ENCODE measurements around the gene ISL2. TPM values are rescaled to one million over a fixed set of nuclear protein-coding genes. Genes with fewer than 3 reads are reported as not detected.
A peak's percentile ranks its signal among the peaks of the same experiment; 100 is the strongest.

Gene ISL2
- total and polyA plus RNA-seq, 2 of the 13 experiments (the other 11 are each of a cell fraction or from before 2014, with no cell fraction given) = 4.3 to 5.1 TPM

- TF ChIP-seq ZNF781 (CRISPR knock-in tag; IDR thresholded peaks at IDR 0.05; ENCODE audit: borderline replicate concordance, not compliant biosample characterization) (no peak), PCBP1 (IDR thresholded peaks at IDR 0.05; ENCODE audit: borderline replicate concordance, low read depth, low read length) (no peak), ATF7-NPFF (CRISPR knock-in tag; IDR thresholded peaks at IDR 0.05; ENCODE audit: low read depth) (peak; percentile 69; the same call in 1 of the 2 replicates), TOE1 (CRISPR knock-in tag; IDR thresholded peaks at IDR 0.05) (0 out of 2 replicates have a peak, but pooled peaks have one; percentile 57), NR2C2 (CRISPR knock-in tag; IDR thresholded peaks at IDR 0.05; ENCODE audit: borderline replicate concordance) (peak; percentile 59), ISL2 (CRISPR knock-in tag; IDR thresholded peaks at IDR 0.05) (peak; percentile 40; the same call in 1 of the 2 replicates), NFIB (CRISPR knock-in tag; IDR thresholded peaks at IDR 0.05; ENCODE audit: borderline replicate concordance) (no peak), CREB3 (CRISPR knock-in tag; IDR thresholded peaks at IDR 0.05) (peak; percentile 79; the same call in 1 of the 2 replicates), MNT (IDR thresholded peaks at IDR 0.05) (no peak), HNRNPUL1 (IDR thresholded peaks at IDR 0.05; ENCODE audit: low read depth, low read length) (no peak), PAXIP1 (CRISPR knock-in tag; conservative IDR thresholded peaks at IDR 0.05) (0 out of 2 replicates have a peak, but pooled peaks have one; percentile 29), MXI1 (IDR thresholded peaks at IDR 0.05; ENCODE audit: borderline replicate concordance, low read depth, low read length) (peak; percentile 26; the same call in 1 of the 3 replicates), ZNF777 (CRISPR knock-in tag; IDR thresholded peaks at IDR 0.05) (peak; percentile 77), ZNF253 (CRISPR knock-in tag; IDR thresholded peaks at IDR 0.05; ENCODE audit: borderline replicate concordance) (0 out of 2 replicates have a peak, but pooled peaks have one; percentile 65), BCL3 (CRISPR knock-in tag; IDR thresholded peaks at IDR 0.05) (peak; percentile 90; the same call in 1 of the 2 replicates), CBFB (CRISPR knock-in tag; IDR thresholded peaks at IDR 0.05) (peak; percentile 37; the same call in 1 of the 2 replicates), ZNF180 (CRISPR knock-in tag; IDR thresholded peaks at IDR 0.05; ENCODE audit: borderline replicate concordance, low read depth) (no peak), SNRNP70 (IDR thresholded peaks at IDR 0.05; ENCODE audit: low read depth, low read length) (no peak), SUZ12 (IDR thresholded peaks at IDR 0.05; ENCODE audit: low read depth, low read length) (no peak), MAFG (CRISPR knock-in tag; IDR thresholded peaks at IDR 0.05) (0 out of 2 replicates have a peak, but pooled peaks have one; percentile 49)
- TF ChIP-seq, protein P1, sequence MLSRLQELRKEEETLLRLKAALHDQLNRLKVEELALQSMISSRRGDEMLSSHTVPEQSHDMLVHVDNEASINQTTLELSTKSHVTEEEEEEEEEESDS (CRISPR knock-in tag; IDR thresholded peaks at IDR 0.05; ENCODE audit: borderline replicate concordance) = peak; percentile 57; the same call in 1 of the 2 replicates
Observed at GRCh38 chr15:76337696-76338485, 1.3 kb downstream of the ISL2 start (continued).
